ENCODE data around the gene CHMP2A. TPM values are rescaled to one million over a fixed set of nuclear protein-coding genes. Genes with fewer than 3 reads are reported as not detected.

The CHMP2A gene
- total and polyA plus RNA-seq, 4 donors, result 87.7 to 309 (median 192) TPM

GRCh38 chr19:58531034-58531840 lies 23.7 kb downstream of the CHMP2A start:
- H3K9me3 ChIP-seq (ENCODE audit: control insufficient read depth in 4 of 4, insufficient read depth in 3 of 4, low read length in 3 of 4), result no peaks in the 10 kb centered on the region
- WGBS, 2 donors, result 74 to 85% methylated on average over 10 of the region's 10 CpGs
- H3K27ac ChIP-seq (ENCODE audit: low read depth in 1 of 2, low read length in 1 of 2), result no peak overlapping the region
- no peak overlapping the region for H3K4me3 ChIP-seq
- no peaks in the 10 kb centered on the region for H3K4me1 ChIP-seq (ENCODE audit: control insufficient read depth in 5 of 5, insufficient read depth in 5 of 5, low read length in 5 of 5)
- ATAC-seq (ENCODE audit: insufficient read depth, low FRiP score) (no peak), DNase-seq (no peak)
- no peaks in the 10 kb centered on the region for H3K27me3 ChIP-seq (ENCODE audit: control insufficient read depth in 3 of 3, insufficient read depth in 3 of 3, low read length in 2 of 3)
- no peak overlapping the region for H3K9ac ChIP-seq (ENCODE audit: insufficient read depth in 1 of 2, low read length in 2 of 2)
- TF ChIP-seq CTCF (IDR thresholded peaks at IDR 0.05; ENCODE audit: control extremely low read depth, extremely low read depth), result no peak
- no peaks in the 10 kb centered on the region for H3K36me3 ChIP-seq (ENCODE audit: control insufficient read depth in 4 of 4, insufficient read depth in 4 of 4, low read length in 4 of 4)

DNA sequence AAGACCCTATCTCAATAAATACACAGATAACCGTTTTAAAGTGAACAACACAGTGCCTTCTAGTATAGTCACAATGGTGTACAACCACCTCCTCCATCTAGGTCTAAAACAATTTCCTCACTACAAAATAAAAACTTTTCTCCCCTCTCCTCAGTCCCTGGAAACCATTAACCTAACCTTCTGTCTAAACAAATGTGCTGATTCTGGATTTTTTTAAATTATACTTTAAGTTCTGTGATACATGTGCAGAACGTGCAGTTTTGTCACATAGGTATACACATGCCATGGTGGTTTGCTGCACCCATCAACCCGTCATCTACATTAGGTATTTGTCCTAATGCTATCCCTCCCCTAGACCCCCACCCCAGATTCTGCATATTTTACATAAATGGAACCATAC lies 25.5 kb downstream of the CHMP2A start:
- no peak for DNase-seq
- H3K4me3 ChIP-seq, result no peak overlapping the region
- WGBS, 2 donors, result 72 to 88% methylated on average over 3 of the region's 3 CpGs
- no peak overlapping the region for H3K27ac ChIP-seq (ENCODE audit: low read depth in 1 of 2, low read length in 1 of 2)
- no peaks in the 10 kb centered on the region for H3K36me3 ChIP-seq (ENCODE audit: control insufficient read depth in 4 of 4, insufficient read depth in 4 of 4, low read length in 4 of 4)
- H3K9ac ChIP-seq (ENCODE audit: insufficient read depth in 1 of 2, low read length in 2 of 2), result no peak overlapping the region
- H3K27me3 ChIP-seq (ENCODE audit: control insufficient read depth in 3 of 3, insufficient read depth in 3 of 3, low read length in 2 of 3), result no peaks in the 10 kb centered on the region
- TF ChIP-seq CTCF (IDR thresholded peaks at IDR 0.05; ENCODE audit: control extremely low read depth, extremely low read depth), result no peak
- no peaks in the 10 kb centered on the region for H3K9me3 ChIP-seq (ENCODE audit: control insufficient read depth in 4 of 4, insufficient read depth in 3 of 4, low read length in 3 of 4)
- no peak for ATAC-seq (ENCODE audit: insufficient read depth, low FRiP score)
- H3K4me1 ChIP-seq (ENCODE audit: control insufficient read depth in 5 of 5, insufficient read depth in 5 of 5, low read length in 5 of 5), result no peaks in the 10 kb centered on the region

- no peaks in the 10 kb centered on the region for H3K27me3 ChIP-seq (ENCODE audit: control insufficient read depth in 3 of 3, insufficient read depth in 3 of 3, low read length in 2 of 3)
- H3K9ac ChIP-seq (ENCODE audit: insufficient read depth in 1 of 2, low read length in 2 of 2), result no peak overlapping the region
- ATAC-seq (ENCODE audit: insufficient read depth, low FRiP score), result no peak
- H3K4me3 ChIP-seq, result no peak overlapping the region
- no peaks in the 10 kb centered on the region for H3K9me3 ChIP-seq (ENCODE audit: control insufficient read depth in 4 of 4, insufficient read depth in 3 of 4, low read length in 3 of 4)
- no peaks in the 10 kb centered on the region for H3K36me3 ChIP-seq (ENCODE audit: control insufficient read depth in 4 of 4, insufficient read depth in 4 of 4, low read length in 4 of 4)
- TF ChIP-seq CTCF (IDR thresholded peaks at IDR 0.05; ENCODE audit: control extremely low read depth, extremely low read depth), result no peak
- 86 to 90% methylated on average over 3 of the region's 3 CpGs for WGBS, 2 donors
- no peak for DNase-seq
- H3K4me1 ChIP-seq (ENCODE audit: control insufficient read depth in 5 of 5, insufficient read depth in 5 of 5, low read length in 5 of 5), result peaks cover 0 to 17% (median 4%) of the 10 kb centered on the region in 5 donors
- H3K27ac ChIP-seq (ENCODE audit: low read depth in 1 of 2, low read length in 1 of 2), result no peak overlapping the region
These were observed 32.2 kb downstream of the CHMP2A start for GRCh38 chr19:58522709-58523108.
